Measurements from ENCODE around the gene EIPR1. TPM values are rescaled to one million over a fixed set of nuclear protein-coding genes. Genes with fewer than 3 reads are reported as not detected.

The EIPR1 gene
- total and polyA plus RNA-seq, 10 of the 15 experiments (the other 5 are each of a cell fraction or from before 2014, with no cell fraction given): 23.6 to 61.2 (median 42.2) TPM

- Histone ChIP-seq H3K79me2 (ENCODE audit: control insufficient read depth, insufficient read depth, low read length) (no peaks in the 10 kb centered on the region), H3K4me2 (ENCODE audit: control insufficient read depth, insufficient read depth) (no peak overlapping the region), H3K27me3 (replicated peaks in 1 of 2; ENCODE audit: control insufficient read depth in 2 of 2, insufficient read depth in 2 of 2, low read length in 1 of 2) (no peaks in the 10 kb centered on the region), H3K27ac (ENCODE audit: control insufficient read depth, insufficient read depth) (no peak overlapping the region), H4K20me1 (ENCODE audit: control insufficient read depth, insufficient read depth) (no peaks in the 10 kb centered on the region), H3K4me1 (ENCODE audit: control insufficient read depth, insufficient read depth, low read length) (no peaks in the 10 kb centered on the region), H3K9me3 (replicated peaks; ENCODE audit: control insufficient read depth, insufficient read depth, low read length) (no peaks in the 10 kb centered on the region), H3K4me3 (no peak overlapping the region), H3K36me3 (ENCODE audit: control insufficient read depth in 2 of 2, insufficient read depth in 2 of 2, low read length in 1 of 2) (peaks cover 0 to 8% of the 10 kb centered on the region in 2 experiments; a peak in 3 of 4 replicates), H2AFZ (ENCODE audit: control insufficient read depth, low read depth, low read length) (no peak overlapping the region), H3K9ac (ENCODE audit: control insufficient read depth, insufficient read depth, low read length) (no peak overlapping the region)
- WGBS (ENCODE audit: insufficient coverage, insufficient replicate concordance, low lambda C conversion rate, missing lambda C conversion rate): 98% methylated on average over 26 of the region's 26 CpGs
- FAIRE-seq (no peak), ATAC-seq (no peak), DNase-seq (ENCODE audit: low read depth, low spot score) (no peak)
- BruUV-seq (replicated peaks): no TSS peak
- in situ Hi-C loops (cut with MboI): no loop called here
- intact Hi-C loops (cut with micrococcal nuclease; ENCODE audit: unreplicated experiment): no loop called here
- SMC1A ChIA-PET (ENCODE audit: uncharacterized antibody, unreplicated experiment): no interaction called here
- POLR2A ChIA-PET: no interaction called here
- CTCF ChIA-PET: no interaction called here
- RAD21 ChIA-PET (ENCODE audit: unreplicated experiment): no interaction called here
- no peak for TF ChIP-seq CREM (IDR thresholded peaks at IDR 0.05; ENCODE audit: low read depth)
Observed at GRCh38 chr2:3189076-3189591, 188.5 kb downstream of the EIPR1 start.

DNA sequence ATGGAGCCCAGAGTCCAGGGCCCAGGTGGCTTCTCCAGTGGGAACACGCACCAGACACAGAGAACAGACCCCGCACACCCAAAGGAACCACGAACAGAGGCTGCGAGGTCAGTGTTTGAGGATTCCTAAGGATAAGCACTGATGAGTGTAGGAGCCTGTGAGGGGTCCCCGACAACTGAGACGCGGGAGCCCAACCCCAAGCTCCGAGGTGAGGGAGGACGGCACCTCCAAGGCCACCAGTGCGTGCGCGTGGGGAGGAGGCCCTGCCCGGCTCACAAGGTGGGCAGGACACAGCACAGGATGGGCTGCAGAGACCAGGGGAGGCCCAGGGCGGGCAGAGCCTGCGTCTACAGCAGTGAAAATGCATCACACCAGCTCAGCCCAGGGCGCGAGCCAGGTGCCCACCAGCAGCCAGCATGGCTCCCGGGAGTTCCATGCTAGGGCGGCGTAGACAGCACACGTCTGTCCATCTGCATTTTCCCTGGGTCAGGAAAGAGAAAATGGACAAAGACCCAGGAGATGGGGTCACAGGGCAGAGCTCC, 189.1 kb downstream of the EIPR1 start:
- H3K4me2 ChIP-seq (ENCODE audit: control insufficient read depth, insufficient read depth): no peak overlapping the region
- POLR2A ChIA-PET: no interaction called here
- DNase-seq (ENCODE audit: low read depth, low spot score) (no peak), FAIRE-seq (no peak), ATAC-seq (no peak)
- H3K9ac ChIP-seq (ENCODE audit: control insufficient read depth, insufficient read depth, low read length): no peak overlapping the region
- H3K4me1 ChIP-seq (ENCODE audit: control insufficient read depth, insufficient read depth, low read length): no peaks in the 10 kb centered on the region
- no peaks in the 10 kb centered on the region for H3K27me3 ChIP-seq (replicated peaks in 1 of 2; ENCODE audit: control insufficient read depth in 2 of 2, insufficient read depth in 2 of 2, low read length in 1 of 2)
- intact Hi-C loops (cut with micrococcal nuclease; ENCODE audit: unreplicated experiment) (no loop called here), in situ Hi-C loops (cut with MboI) (no loop called here)
- RAD21 ChIA-PET (ENCODE audit: unreplicated experiment): no interaction called here
- no peak overlapping the region for H3K4me3 ChIP-seq
- SMC1A ChIA-PET (ENCODE audit: uncharacterized antibody, unreplicated experiment): interaction anchor here (0.6 kb wide), 1 partner anchor 14 kb away, joined by 3 read pairs; no protein-coding TSS in a partner anchor
- no TSS peak for BruUV-seq (replicated peaks)
- 98% methylated on average over 21 of the region's 21 CpGs for WGBS (ENCODE audit: insufficient coverage, insufficient replicate concordance, low lambda C conversion rate, missing lambda C conversion rate)
- H3K36me3 ChIP-seq (ENCODE audit: control insufficient read depth in 2 of 2, insufficient read depth in 2 of 2, low read length in 1 of 2): peaks cover 0 to 8% of the 10 kb centered on the region in 2 experiments; a peak in 3 of 4 replicates
- H2AFZ ChIP-seq (ENCODE audit: control insufficient read depth, low read depth, low read length): no peak overlapping the region
- CTCF ChIA-PET: no interaction called here
- H3K9me3 ChIP-seq (replicated peaks; ENCODE audit: control insufficient read depth, insufficient read depth, low read length): no peaks in the 10 kb centered on the region
- H3K79me2 ChIP-seq (ENCODE audit: control insufficient read depth, insufficient read depth, low read length): no peaks in the 10 kb centered on the region
- no peak overlapping the region for H3K27ac ChIP-seq (ENCODE audit: control insufficient read depth, insufficient read depth)
- H4K20me1 ChIP-seq (ENCODE audit: control insufficient read depth, insufficient read depth): no peaks in the 10 kb centered on the region
- TF ChIP-seq SP1 (IDR thresholded peaks at IDR 0.05; ENCODE audit: low read depth, low read length): no peak
- TF ChIP-seq ZNF207 (IDR thresholded peaks at IDR 0.05; ENCODE audit: borderline replicate concordance): no peak
- TF ChIP-seq, protein P1, sequence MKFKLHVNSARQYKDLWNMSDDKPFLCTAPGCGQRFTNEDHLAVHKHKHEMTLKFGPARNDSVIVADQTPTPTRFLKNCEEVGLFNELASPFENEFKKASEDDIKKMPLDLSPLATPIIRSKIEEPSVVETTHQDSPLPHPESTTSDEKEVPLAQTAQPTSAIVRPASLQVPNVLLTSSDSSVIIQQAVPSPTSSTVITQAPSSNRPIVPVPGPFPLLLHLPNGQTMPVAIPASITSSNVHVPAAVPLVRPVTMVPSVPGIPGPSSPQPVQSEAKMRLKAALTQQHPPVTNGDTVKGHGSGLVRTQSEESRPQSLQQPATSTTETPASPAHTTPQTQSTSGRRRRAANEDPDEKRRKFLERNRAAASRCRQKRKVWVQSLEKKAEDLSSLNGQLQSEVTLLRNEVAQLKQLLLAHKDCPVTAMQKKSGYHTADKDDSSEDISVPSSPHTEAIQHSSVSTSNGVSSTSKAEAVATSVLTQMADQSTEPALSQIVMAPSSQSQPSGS (IDR thresholded peaks at IDR 0.05; ENCODE audit: low read length): no peak
- TF ChIP-seq SRF (IDR thresholded peaks at IDR 0.05; ENCODE audit: low read depth in 2 of 2, low read length in 2 of 2): no peak
- no peak for TF ChIP-seq JUND (IDR thresholded peaks at IDR 0.05; ENCODE audit: low read depth, low read length)
- no peak for TF ChIP-seq GABPA (IDR thresholded peaks at IDR 0.05; ENCODE audit: low read depth)
- no peak for TF ChIP-seq MEF2A (IDR thresholded peaks at IDR 0.05; ENCODE audit: insufficient read depth, low read depth, low read length)
- TF ChIP-seq CBX3 (IDR thresholded peaks at IDR 0.05; ENCODE audit: borderline replicate concordance, low read depth): no peak
- no peak for TF ChIP-seq LARP7 (IDR thresholded peaks at IDR 0.05)
- TF ChIP-seq TCF3 (IDR thresholded peaks at IDR 0.05; ENCODE audit: borderline replicate concordance, insufficient read depth, low read depth, low read length): no peak
- TF ChIP-seq, protein P2, sequence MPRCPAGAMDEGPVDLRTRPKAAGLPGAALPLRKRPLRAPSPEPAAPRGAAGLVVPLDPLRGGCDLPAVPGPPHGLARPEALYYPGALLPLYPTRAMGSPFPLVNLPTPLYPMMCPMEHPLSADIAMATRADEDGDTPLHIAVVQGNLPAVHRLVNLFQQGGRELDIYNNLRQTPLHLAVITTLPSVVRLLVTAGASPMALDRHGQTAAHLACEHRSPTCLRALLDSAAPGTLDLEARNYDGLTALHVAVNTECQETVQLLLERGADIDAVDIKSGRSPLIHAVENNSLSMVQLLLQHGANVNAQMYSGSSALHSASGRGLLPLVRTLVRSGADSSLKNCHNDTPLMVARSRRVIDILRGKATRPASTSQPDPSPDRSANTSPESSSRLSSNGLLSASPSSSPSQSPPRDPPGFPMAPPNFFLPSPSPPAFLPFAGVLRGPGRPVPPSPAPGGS (IDR thresholded peaks at IDR 0.05; ENCODE audit: borderline replicate concordance, insufficient read depth, low read depth, low read length, poor library complexity, severe bottlenecking): no peak
- no peak for TF ChIP-seq SREBF2 (IDR thresholded peaks at IDR 0.05; ENCODE audit: low read length)
- no peak for TF ChIP-seq SUZ12 (IDR thresholded peaks at IDR 0.05; ENCODE audit: unreplicated experiment)
- no peak for TF ChIP-seq POLR2A (IDR thresholded peaks at IDR 0.05; ENCODE audit: low read depth, low read length)
